ENCODE data around the gene SLC24A5. TPM values are rescaled to one million over a fixed set of nuclear protein-coding genes. Genes with fewer than 3 reads are reported as not detected.
A peak's percentile ranks its signal among the peaks of the same experiment; 100 is the strongest.

Gene SLC24A5
- total RNA-seq, result not detected in 2 replicates
- not detected in 2 replicates for polyA plus RNA-seq
- polyA plus RNA-seq (2011; cell fraction: cytosol; rRNA removed), result not detected in 2 replicates
- polyA plus RNA-seq (2011; cell fraction: nucleus; rRNA removed), result not detected in 2 replicates
- polyA plus RNA-seq (2012), result not detected in 2 replicates
- polyA minus RNA-seq, result not detected in 2 replicates
- polyA minus RNA-seq (2011; cell fraction: cytosol; rRNA and poly(A)+ RNA removed), result not detected
- not detected in 2 replicates for polyA minus RNA-seq (2011; cell fraction: nucleus; rRNA and poly(A)+ RNA removed)
- percentile 4 among the genes with signal in this experiment for Bru-seq, nascent RNA
- not detected for BruChase-seq, experiment 1, labeled RNA remaining after a 6-hour chase
- not detected for BruChase-seq, experiment 2, labeled RNA remaining after a 2-hour chase
- long read RNA-seq, partial matches to known transcripts, result 0 of 18 reads
- long read RNA-seq, other reads (novel, unspliced or antisense), result 18 of 18 reads

- CTCF ChIA-PET, result interaction anchor here (0.6 to 1.3 kb wide), 2 partner anchors 8 to 19 kb away, joined by 3 to 6 read pairs; no protein-coding TSS in a partner anchor
- intact Hi-C loops (cut with micrococcal nuclease), result no loop called here
- DNase-seq (ENCODE audit: low read depth, low spot score) (no peak), FAIRE-seq (no peak)
- POLR2A ChIA-PET, result no interaction called here
- H3K36me3 ChIP-seq (ENCODE audit: control insufficient read depth in 2 of 2, extremely low read depth in 1 of 2, insufficient read depth in 2 of 2, low read length in 2 of 2), result no peaks in the 10 kb centered on the region
- no peaks in the 10 kb centered on the region for H3K79me2 ChIP-seq (ENCODE audit: control insufficient read depth, insufficient read depth, low read length)
- H2AFZ ChIP-seq (ENCODE audit: low read depth, low read length), result no peak within 1 kb of the TSS
- dilution Hi-C loops (cut with MboI; ENCODE audit: extremely low pct_ligation_motif_present, low sequenced_read_pairs), result no loop called here
- H3K9ac ChIP-seq (replicated peaks; ENCODE audit: extremely low read depth, insufficient read depth, low read length), result no peak within 1 kb of the TSS
- no peak within 1 kb of the TSS for H3K4me3 ChIP-seq (replicated peaks in 1 of 3; ENCODE audit: insufficient read depth in 1 of 3, low read depth in 1 of 3, low read length in 3 of 3)
- no peaks in the 10 kb centered on the region for H4K20me1 ChIP-seq (replicated peaks; ENCODE audit: control insufficient read depth, extremely low read depth, insufficient read depth, low read length)
- H3K9me1 ChIP-seq (replicated peaks; ENCODE audit: control insufficient read depth, extremely low read depth, insufficient read depth, low read length), result no peaks in the 10 kb centered on the region
- H3K27ac ChIP-seq (ENCODE audit: insufficient read depth, low read depth, low read length), result no peak within 1 kb of the TSS
- no peak within 1 kb of the TSS for H3K4me2 ChIP-seq (ENCODE audit: insufficient read depth, low read length)
- BruUV-seq (replicated peaks), result no TSS peak
- no peaks in the 10 kb centered on the region for H3K27me3 ChIP-seq (ENCODE audit: control insufficient read depth in 2 of 2, insufficient read depth in 2 of 2, low read length in 2 of 2)
- no peak for TF ChIP-seq MYC (IDR thresholded peaks at IDR 0.05; ENCODE audit: low read depth, low read length)
- TF ChIP-seq EZH2 (IDR thresholded peaks at IDR 0.05; ENCODE audit: borderline replicate concordance, low read depth, low read length, severe bottlenecking), result no peak
- no peak for TF ChIP-seq GATA2 (IDR thresholded peaks at IDR 0.05; ENCODE audit: insufficient read depth, insufficient read length, low read depth, low read length)
- TF ChIP-seq CTCF (IDR thresholded peaks at IDR 0.05; ENCODE audit: extremely low read depth in 1 of 2, insufficient read depth in 1 of 2, low read depth in 1 of 2, low read length in 2 of 2), result no peak
- TF ChIP-seq POLR2AphosphoS5 (IDR thresholded peaks at IDR 0.05; ENCODE audit: insufficient read depth, low read depth, low read length), result no peak
- no peak for TF ChIP-seq MAX (IDR thresholded peaks at IDR 0.05; ENCODE audit: insufficient read depth, insufficient read length)
- no peak for TF ChIP-seq POLR2A (IDR thresholded peaks at IDR 0.05; ENCODE audit: low read depth, low read length)
- TF ChIP-seq JUN (IDR thresholded peaks at IDR 0.05; ENCODE audit: borderline replicate concordance, insufficient read depth, insufficient read length, low read depth), result no peak
- no peak for TF ChIP-seq FOS (IDR thresholded peaks at IDR 0.05; ENCODE audit: borderline replicate concordance, insufficient read depth, low read length)
- H3K4me1 ChIP-seq (ENCODE audit: control insufficient read depth, extremely low read depth, insufficient read depth, low read length), result no peaks in the 10 kb centered on the region
- no peaks in the 10 kb centered on the region for H3K9me3 ChIP-seq (replicated peaks; ENCODE audit: control insufficient read depth, insufficient read depth, low read length)
Observed at GRCh38 chr15:48120745-48121144, at the start of gene SLC24A5. Gene SLC24A5 (plus strand): TSS chr15:48120990. CDS start chr15:48121045, 55 bp downstream.

Measured in endothelial cell of umbilical vein (primary cell).